ENCODE data around the gene LRRC52.

DNA sequence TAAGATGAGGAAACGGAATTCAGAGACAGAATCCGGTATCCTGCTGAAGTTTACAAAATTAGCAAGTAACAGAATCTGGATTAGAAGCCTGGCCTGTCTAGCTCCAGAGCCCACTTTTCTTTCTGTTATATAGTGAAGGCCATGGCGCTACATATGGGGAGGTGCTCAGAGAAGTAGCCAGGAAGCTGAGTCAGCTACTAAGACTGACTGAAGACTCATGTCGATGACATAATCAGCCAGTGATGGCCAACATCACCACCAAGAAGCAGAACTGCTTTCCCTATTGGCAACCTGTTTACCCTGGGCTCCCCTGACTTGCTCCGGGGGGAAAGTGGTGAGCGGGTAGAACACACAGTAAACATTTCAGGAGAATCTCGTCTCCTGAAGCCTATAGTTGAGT, 18.8 kb downstream of the LRRC52 start:
- TF ChIP-seq, protein P1, sequence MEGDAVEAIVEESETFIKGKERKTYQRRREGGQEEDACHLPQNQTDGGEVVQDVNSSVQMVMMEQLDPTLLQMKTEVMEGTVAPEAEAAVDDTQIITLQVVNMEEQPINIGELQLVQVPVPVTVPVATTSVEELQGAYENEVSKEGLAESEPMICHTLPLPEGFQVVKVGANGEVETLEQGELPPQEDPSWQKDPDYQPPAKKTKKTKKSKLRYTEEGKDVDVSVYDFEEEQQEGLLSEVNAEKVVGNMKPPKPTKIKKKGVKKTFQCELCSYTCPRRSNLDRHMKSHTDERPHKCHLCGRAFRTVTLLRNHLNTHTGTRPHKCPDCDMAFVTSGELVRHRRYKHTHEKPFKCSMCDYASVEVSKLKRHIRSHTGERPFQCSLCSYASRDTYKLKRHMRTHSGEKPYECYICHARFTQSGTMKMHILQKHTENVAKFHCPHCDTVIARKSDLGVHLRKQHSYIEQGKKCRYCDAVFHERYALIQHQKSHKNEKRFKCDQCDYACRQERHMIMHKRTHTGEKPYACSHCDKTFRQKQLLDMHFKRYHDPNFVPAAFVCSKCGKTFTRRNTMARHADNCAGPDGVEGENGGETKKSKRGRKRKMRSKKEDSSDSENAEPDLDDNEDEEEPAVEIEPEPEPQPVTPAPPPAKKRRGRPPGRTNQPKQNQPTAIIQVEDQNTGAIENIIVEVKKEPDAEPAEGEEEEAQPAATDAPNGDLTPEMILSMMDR (IDR thresholded peaks at IDR 0.05), result no peak
- TF ChIP-seq POLR2AphosphoS5 (IDR thresholded peaks at IDR 0.05; ENCODE audit: low read depth, low read length), result no peak
- TF ChIP-seq TCF7L2 (IDR thresholded peaks at IDR 0.05; ENCODE audit: low read depth, low read length), result no peak
- TF ChIP-seq, protein P2, sequence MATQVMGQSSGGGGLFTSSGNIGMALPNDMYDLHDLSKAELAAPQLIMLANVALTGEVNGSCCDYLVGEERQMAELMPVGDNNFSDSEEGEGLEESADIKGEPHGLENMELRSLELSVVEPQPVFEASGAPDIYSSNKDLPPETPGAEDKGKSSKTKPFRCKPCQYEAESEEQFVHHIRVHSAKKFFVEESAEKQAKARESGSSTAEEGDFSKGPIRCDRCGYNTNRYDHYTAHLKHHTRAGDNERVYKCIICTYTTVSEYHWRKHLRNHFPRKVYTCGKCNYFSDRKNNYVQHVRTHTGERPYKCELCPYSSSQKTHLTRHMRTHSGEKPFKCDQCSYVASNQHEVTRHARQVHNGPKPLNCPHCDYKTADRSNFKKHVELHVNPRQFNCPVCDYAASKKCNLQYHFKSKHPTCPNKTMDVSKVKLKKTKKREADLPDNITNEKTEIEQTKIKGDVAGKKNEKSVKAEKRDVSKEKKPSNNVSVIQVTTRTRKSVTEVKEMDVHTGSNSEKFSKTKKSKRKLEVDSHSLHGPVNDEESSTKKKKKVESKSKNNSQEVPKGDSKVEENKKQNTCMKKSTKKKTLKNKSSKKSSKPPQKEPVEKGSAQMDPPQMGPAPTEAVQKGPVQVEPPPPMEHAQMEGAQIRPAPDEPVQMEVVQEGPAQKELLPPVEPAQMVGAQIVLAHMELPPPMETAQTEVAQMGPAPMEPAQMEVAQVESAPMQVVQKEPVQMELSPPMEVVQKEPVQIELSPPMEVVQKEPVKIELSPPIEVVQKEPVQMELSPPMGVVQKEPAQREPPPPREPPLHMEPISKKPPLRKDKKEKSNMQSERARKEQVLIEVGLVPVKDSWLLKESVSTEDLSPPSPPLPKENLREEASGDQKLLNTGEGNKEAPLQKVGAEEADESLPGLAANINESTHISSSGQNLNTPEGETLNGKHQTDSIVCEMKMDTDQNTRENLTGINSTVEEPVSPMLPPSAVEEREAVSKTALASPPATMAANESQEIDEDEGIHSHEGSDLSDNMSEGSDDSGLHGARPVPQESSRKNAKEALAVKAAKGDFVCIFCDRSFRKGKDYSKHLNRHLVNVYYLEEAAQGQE (IDR thresholded peaks at IDR 0.05; ENCODE audit: insufficient read depth in 1 of 2, low read depth in 2 of 2, low read length in 1 of 2), result no peak
